Stimulated activated CD4-positive, alpha-beta T cell treated with anti-CD3 and anti-CD28 coated beads, Interleukin-12 subunit alpha, Interleukin-12 subunit beta, amount 100 ng/mL, for 48 hours (primary cell): ENCODE results near the gene MTSS2.
"Not testable (repeated sequence)": the region's sequence is repeated elsewhere in the genome, so short reads cannot be mapped to it uniquely, and the experiment has no call there.

ENCODE experiments used
- DNase-seq, 3 donors: peaks; one replicate each; pipeline ENCODE4 v3.0.0-alpha.2; 2020; ENCODE audit warnings: low read depth in 2 of 3, low spot score in 1 of 3

MTSS2 gene

GRCh38 chr16:70676675-70677498 is 9.0 kb downstream of the MTSS2 start:
- no peak for DNase-seq

- no peak for DNase-seq
Measured at GRCh38 chr16:70675851-70676513, 9.9 kb downstream of the MTSS2 start.

GRCh38 chr16:70674221-70675014 is 11.4 kb downstream of the MTSS2 start:
- no peak for DNase-seq

GRCh38 chr16:70670938-70671337 is 14.9 kb downstream of the MTSS2 start:
- not testable (repeated sequence) for DNase-seq

- DNase-seq = no peak
Measured at GRCh38 chr16:70670175-70670574, 15.7 kb downstream of the MTSS2 start.

- DNase-seq = no peak
Measured at GRCh38 chr16:70665806-70666735, 19.8 kb downstream of the MTSS2 start.

GRCh38 chr16:70665113-70665694 is 20.6 kb downstream of the MTSS2 start:
- DNase-seq = no peak

- DNase-seq = no peak
Measured at GRCh38 chr16:70664325-70665112, 21.3 kb downstream of the MTSS2 start.

- DNase-seq = no peak
Measured at GRCh38 chr16:70663524-70664324, 22.1 kb downstream of the MTSS2 start.

- DNase-seq = no peak
Measured at GRCh38 chr16:70662991-70663523, 22.8 kb downstream of the MTSS2 start.

GRCh38 chr16:70661918-70662641 is 23.8 kb downstream of the MTSS2 start:
- DNase-seq = no peak

- DNase-seq = no peak
Measured at GRCh38 chr16:70661534-70661917, 24.3 kb downstream of the MTSS2 start.

GRCh38 chr16:70660672-70661350 is 25.0 kb downstream of the MTSS2 start:
- DNase-seq = no peak

GRCh38 chr16:70659953-70660671 is 25.7 kb downstream of the MTSS2 start:
- DNase-seq = no peak

- no peak for DNase-seq
Measured at GRCh38 chr16:70659546-70659945, 26.3 kb downstream of the MTSS2 start.

- DNase-seq = no peak
Measured at GRCh38 chr16:70658921-70659320, 26.9 kb downstream of the MTSS2 start.

- DNase-seq = no peak
Measured at GRCh38 chr16:70657956-70658355, 27.9 kb downstream of the MTSS2 start.
